Stimulated activated memory B cell treated with anti-CD40 and anti-IgM and Interleukin-4, amounts not matched to agents 10 μg/mL and 1 μg/mL and 100 μg/mL, for 72 hours (primary cell): ENCODE measurements around the gene DIAPH3.

Experiments
- ATAC-seq: fragments of 150-1000 bp; cut with Tn5 transposase; 2 replicates; pipeline ENCODE4 v1.10.0; 2021
- H3K27ac Mint-ChIP-seq: one replicate; pipeline ENCODE4 v1.8.0; 2022; ENCODE audit warnings: mild to moderate bottlenecking, mixed read lengths
- H3K27me3 Mint-ChIP-seq: one replicate; pipeline ENCODE4 v1.8.0; 2022; ENCODE audit warnings: mixed read lengths
- H3K36me3 Mint-ChIP-seq: one replicate; pipeline ENCODE4 v1.8.0; 2022; ENCODE audit warnings: mixed read lengths
- H3K4me1 Mint-ChIP-seq: one replicate; pipeline ENCODE4 v1.8.0; 2022; ENCODE audit warnings: mixed read lengths
- H3K4me3 Mint-ChIP-seq: one replicate; pipeline ENCODE4 v1.8.0; 2022; ENCODE audit warnings: mild to moderate bottlenecking, moderate library complexity, mixed read lengths
- H3K9me3 Mint-ChIP-seq: one replicate; pipeline ENCODE4 v1.8.0; 2022; ENCODE audit warnings: mixed read lengths

Gene DIAPH3

GRCh38 chr13:59951011-59951410 lies 212.7 kb downstream of the DIAPH3 start:
- H3K9me3 Mint-ChIP-seq: peaks cover 14% of the 10 kb centered on the region
- H3K36me3 Mint-ChIP-seq: no peaks in the 10 kb centered on the region
- ATAC-seq: no peak
- no peaks in the 10 kb centered on the region for H3K4me1 Mint-ChIP-seq
- no peaks in the 10 kb centered on the region for H3K27me3 Mint-ChIP-seq
- no peak overlapping the region for H3K4me3 Mint-ChIP-seq
- H3K27ac Mint-ChIP-seq: no peak overlapping the region

GRCh38 chr13:59950266-59950665 lies 213.5 kb downstream of the DIAPH3 start:
- H3K4me1 Mint-ChIP-seq: no peaks in the 10 kb centered on the region
- no peak for ATAC-seq
- H3K36me3 Mint-ChIP-seq: no peaks in the 10 kb centered on the region
- H3K9me3 Mint-ChIP-seq: peaks cover 7% of the 10 kb centered on the region
- H3K27ac Mint-ChIP-seq: no peak overlapping the region
- no peaks in the 10 kb centered on the region for H3K27me3 Mint-ChIP-seq
- H3K4me3 Mint-ChIP-seq: no peak overlapping the region

GRCh38 chr13:59948686-59949085 lies 215.0 kb downstream of the DIAPH3 start:
- H3K36me3 Mint-ChIP-seq: no peaks in the 10 kb centered on the region
- ATAC-seq: no peak
- H3K4me3 Mint-ChIP-seq: no peak overlapping the region
- H3K4me1 Mint-ChIP-seq: no peaks in the 10 kb centered on the region
- no peak overlapping the region for H3K27ac Mint-ChIP-seq
- H3K27me3 Mint-ChIP-seq: no peaks in the 10 kb centered on the region
- peaks cover 4% of the 10 kb centered on the region for H3K9me3 Mint-ChIP-seq

GRCh38 chr13:59946944-59947343 lies 216.8 kb downstream of the DIAPH3 start:
- Mint-ChIP-seq H3K9me3 (no peaks in the 10 kb centered on the region), H3K4me3 (no peak overlapping the region), H3K36me3 (no peaks in the 10 kb centered on the region), H3K4me1 (no peaks in the 10 kb centered on the region), H3K27me3 (no peaks in the 10 kb centered on the region), H3K27ac (no peak overlapping the region)
- ATAC-seq: no peak

- Mint-ChIP-seq H3K27ac (no peak overlapping the region), H3K4me1 (no peaks in the 10 kb centered on the region), H3K4me3 (no peak overlapping the region), H3K36me3 (no peaks in the 10 kb centered on the region), H3K9me3 (peaks cover 18% of the 10 kb centered on the region), H3K27me3 (no peaks in the 10 kb centered on the region)
- ATAC-seq: no peak
These were observed 232.1 kb downstream of the DIAPH3 start for GRCh38 chr13:59931621-59932020.

GRCh38 chr13:59924256-59924655 lies 239.5 kb downstream of the DIAPH3 start:
- H3K4me1 Mint-ChIP-seq: no peaks in the 10 kb centered on the region
- peaks cover 20% of the 10 kb centered on the region for H3K9me3 Mint-ChIP-seq
- H3K36me3 Mint-ChIP-seq: no peaks in the 10 kb centered on the region
- no peak overlapping the region for H3K27ac Mint-ChIP-seq
- no peak overlapping the region for H3K4me3 Mint-ChIP-seq
- ATAC-seq: no peak
- no peaks in the 10 kb centered on the region for H3K27me3 Mint-ChIP-seq

- Mint-ChIP-seq H3K4me1 (no peaks in the 10 kb centered on the region), H3K36me3 (no peaks in the 10 kb centered on the region), H3K4me3 (no peak overlapping the region), H3K27me3 (no peaks in the 10 kb centered on the region), H3K27ac (no peak overlapping the region), H3K9me3 (no peaks in the 10 kb centered on the region)
- ATAC-seq: no peak
These were observed 248.5 kb downstream of the DIAPH3 start for GRCh38 chr13:59915252-59915651.

- Mint-ChIP-seq H3K27me3 (no peaks in the 10 kb centered on the region), H3K27ac (no peak overlapping the region), H3K9me3 (no peaks in the 10 kb centered on the region), H3K4me3 (no peak overlapping the region), H3K36me3 (no peaks in the 10 kb centered on the region), H3K4me1 (no peaks in the 10 kb centered on the region)
- no peak for ATAC-seq
These were observed 249.2 kb downstream of the DIAPH3 start for GRCh38 chr13:59914556-59914955.

GRCh38 chr13:59906413-59907049 lies 257.2 kb downstream of the DIAPH3 start:
- ATAC-seq: no peak
- Mint-ChIP-seq H3K4me3 (no peak overlapping the region), H3K4me1 (no peaks in the 10 kb centered on the region), H3K36me3 (no peaks in the 10 kb centered on the region), H3K27me3 (no peaks in the 10 kb centered on the region), H3K27ac (no peak overlapping the region), H3K9me3 (no peaks in the 10 kb centered on the region)

- H3K9me3 Mint-ChIP-seq: no peaks in the 10 kb centered on the region
- H3K27me3 Mint-ChIP-seq: no peaks in the 10 kb centered on the region
- H3K4me3 Mint-ChIP-seq: no peak overlapping the region
- no peaks in the 10 kb centered on the region for H3K4me1 Mint-ChIP-seq
- no peak for ATAC-seq
- no peak overlapping the region for H3K27ac Mint-ChIP-seq
- H3K36me3 Mint-ChIP-seq: no peaks in the 10 kb centered on the region
These were observed 262.5 kb downstream of the DIAPH3 start for GRCh38 chr13:59901191-59901590.

GRCh38 chr13:59898066-59898465 lies 265.7 kb downstream of the DIAPH3 start:
- no peaks in the 10 kb centered on the region for H3K27me3 Mint-ChIP-seq
- H3K27ac Mint-ChIP-seq: no peak overlapping the region
- no peaks in the 10 kb centered on the region for H3K4me1 Mint-ChIP-seq
- ATAC-seq: no peak
- no peaks in the 10 kb centered on the region for H3K36me3 Mint-ChIP-seq
- H3K4me3 Mint-ChIP-seq: no peak overlapping the region
- H3K9me3 Mint-ChIP-seq: no peaks in the 10 kb centered on the region

GRCh38 chr13:59893266-59893665 lies 270.5 kb downstream of the DIAPH3 start:
- Mint-ChIP-seq H3K27me3 (no peaks in the 10 kb centered on the region), H3K4me3 (no peak overlapping the region), H3K36me3 (no peaks in the 10 kb centered on the region)

GRCh38 chr13:59891053-59891452 lies 272.7 kb downstream of the DIAPH3 start:
- ATAC-seq: no peak
- no peaks in the 10 kb centered on the region for H3K9me3 Mint-ChIP-seq
- H3K27me3 Mint-ChIP-seq: no peaks in the 10 kb centered on the region
- no peaks in the 10 kb centered on the region for H3K36me3 Mint-ChIP-seq
- no peak overlapping the region for H3K27ac Mint-ChIP-seq
- no peaks in the 10 kb centered on the region for H3K4me1 Mint-ChIP-seq
- no peak overlapping the region for H3K4me3 Mint-ChIP-seq

More at GRCh38 chr13:59893266-59893665, 270.5 kb downstream of the DIAPH3 start:
- H3K9me3 Mint-ChIP-seq: no peaks in the 10 kb centered on the region
- H3K27ac Mint-ChIP-seq: no peak overlapping the region
- H3K4me1 Mint-ChIP-seq: no peaks in the 10 kb centered on the region
- no peak for ATAC-seq

GRCh38 chr13:59890054-59890453 lies 273.7 kb downstream of the DIAPH3 start:
- Mint-ChIP-seq H3K4me1 (no peaks in the 10 kb centered on the region), H3K27me3 (no peaks in the 10 kb centered on the region), H3K36me3 (no peaks in the 10 kb centered on the region), H3K4me3 (no peak overlapping the region), H3K27ac (no peak overlapping the region), H3K9me3 (no peaks in the 10 kb centered on the region)
- ATAC-seq: no peak

- Mint-ChIP-seq H3K4me1 (no peaks in the 10 kb centered on the region), H3K27ac (no peak overlapping the region), H3K27me3 (no peaks in the 10 kb centered on the region), H3K9me3 (no peaks in the 10 kb centered on the region), H3K36me3 (no peaks in the 10 kb centered on the region), H3K4me3 (no peak overlapping the region)
- ATAC-seq: no peak
These were observed 275.3 kb downstream of the DIAPH3 start for GRCh38 chr13:59888408-59888807.

GRCh38 chr13:59885076-59885475 lies 278.7 kb downstream of the DIAPH3 start:
- Mint-ChIP-seq H3K4me1 (no peaks in the 10 kb centered on the region), H3K9me3 (no peaks in the 10 kb centered on the region), H3K36me3 (no peaks in the 10 kb centered on the region), H3K4me3 (no peak overlapping the region), H3K27me3 (no peaks in the 10 kb centered on the region), H3K27ac (no peak overlapping the region)
- ATAC-seq: no peak

GRCh38 chr13:59883885-59884284 lies 279.8 kb downstream of the DIAPH3 start:
- ATAC-seq: peak; percentile 18
- H3K27me3 Mint-ChIP-seq: no peaks in the 10 kb centered on the region
- no peak overlapping the region for H3K4me3 Mint-ChIP-seq
- H3K27ac Mint-ChIP-seq: no peak overlapping the region
- no peaks in the 10 kb centered on the region for H3K36me3 Mint-ChIP-seq
- H3K4me1 Mint-ChIP-seq: no peaks in the 10 kb centered on the region
- H3K9me3 Mint-ChIP-seq: no peaks in the 10 kb centered on the region
